ENCODE measurements around the gene TMEM14A. TPM values are rescaled to one million over a fixed set of nuclear protein-coding genes. Genes with fewer than 3 reads are reported as not detected.

TMEM14A gene
- total RNA-seq, 1 experiment from 2014 or later = 45.6 TPM

GRCh38 chr6:52727908-52728307 is 57.0 kb downstream of the TMEM14A start:
- H3K27me3 ChIP-seq (ENCODE audit: control insufficient read depth, insufficient read depth, low read length) = no peaks in the 10 kb centered on the region
- ChIA-PET POLR2A (no interaction called here), CTCF (no interaction called here)
- in situ Hi-C loops (cut with HindIII; ENCODE audit: low pct_unique_long_range_greater_than_20kb, low sequenced_read_pairs) = no loop called here
- TF ChIP-seq POLR2AphosphoS5 (IDR thresholded peaks at IDR 0.05; ENCODE audit: low read depth, low read length) = no peak
- no peak for TF ChIP-seq TCF7L2 (IDR thresholded peaks at IDR 0.05; ENCODE audit: low read depth, low read length)
- TF ChIP-seq, protein P1, sequence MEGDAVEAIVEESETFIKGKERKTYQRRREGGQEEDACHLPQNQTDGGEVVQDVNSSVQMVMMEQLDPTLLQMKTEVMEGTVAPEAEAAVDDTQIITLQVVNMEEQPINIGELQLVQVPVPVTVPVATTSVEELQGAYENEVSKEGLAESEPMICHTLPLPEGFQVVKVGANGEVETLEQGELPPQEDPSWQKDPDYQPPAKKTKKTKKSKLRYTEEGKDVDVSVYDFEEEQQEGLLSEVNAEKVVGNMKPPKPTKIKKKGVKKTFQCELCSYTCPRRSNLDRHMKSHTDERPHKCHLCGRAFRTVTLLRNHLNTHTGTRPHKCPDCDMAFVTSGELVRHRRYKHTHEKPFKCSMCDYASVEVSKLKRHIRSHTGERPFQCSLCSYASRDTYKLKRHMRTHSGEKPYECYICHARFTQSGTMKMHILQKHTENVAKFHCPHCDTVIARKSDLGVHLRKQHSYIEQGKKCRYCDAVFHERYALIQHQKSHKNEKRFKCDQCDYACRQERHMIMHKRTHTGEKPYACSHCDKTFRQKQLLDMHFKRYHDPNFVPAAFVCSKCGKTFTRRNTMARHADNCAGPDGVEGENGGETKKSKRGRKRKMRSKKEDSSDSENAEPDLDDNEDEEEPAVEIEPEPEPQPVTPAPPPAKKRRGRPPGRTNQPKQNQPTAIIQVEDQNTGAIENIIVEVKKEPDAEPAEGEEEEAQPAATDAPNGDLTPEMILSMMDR (IDR thresholded peaks at IDR 0.05) = no peak
- TF ChIP-seq, protein P2, sequence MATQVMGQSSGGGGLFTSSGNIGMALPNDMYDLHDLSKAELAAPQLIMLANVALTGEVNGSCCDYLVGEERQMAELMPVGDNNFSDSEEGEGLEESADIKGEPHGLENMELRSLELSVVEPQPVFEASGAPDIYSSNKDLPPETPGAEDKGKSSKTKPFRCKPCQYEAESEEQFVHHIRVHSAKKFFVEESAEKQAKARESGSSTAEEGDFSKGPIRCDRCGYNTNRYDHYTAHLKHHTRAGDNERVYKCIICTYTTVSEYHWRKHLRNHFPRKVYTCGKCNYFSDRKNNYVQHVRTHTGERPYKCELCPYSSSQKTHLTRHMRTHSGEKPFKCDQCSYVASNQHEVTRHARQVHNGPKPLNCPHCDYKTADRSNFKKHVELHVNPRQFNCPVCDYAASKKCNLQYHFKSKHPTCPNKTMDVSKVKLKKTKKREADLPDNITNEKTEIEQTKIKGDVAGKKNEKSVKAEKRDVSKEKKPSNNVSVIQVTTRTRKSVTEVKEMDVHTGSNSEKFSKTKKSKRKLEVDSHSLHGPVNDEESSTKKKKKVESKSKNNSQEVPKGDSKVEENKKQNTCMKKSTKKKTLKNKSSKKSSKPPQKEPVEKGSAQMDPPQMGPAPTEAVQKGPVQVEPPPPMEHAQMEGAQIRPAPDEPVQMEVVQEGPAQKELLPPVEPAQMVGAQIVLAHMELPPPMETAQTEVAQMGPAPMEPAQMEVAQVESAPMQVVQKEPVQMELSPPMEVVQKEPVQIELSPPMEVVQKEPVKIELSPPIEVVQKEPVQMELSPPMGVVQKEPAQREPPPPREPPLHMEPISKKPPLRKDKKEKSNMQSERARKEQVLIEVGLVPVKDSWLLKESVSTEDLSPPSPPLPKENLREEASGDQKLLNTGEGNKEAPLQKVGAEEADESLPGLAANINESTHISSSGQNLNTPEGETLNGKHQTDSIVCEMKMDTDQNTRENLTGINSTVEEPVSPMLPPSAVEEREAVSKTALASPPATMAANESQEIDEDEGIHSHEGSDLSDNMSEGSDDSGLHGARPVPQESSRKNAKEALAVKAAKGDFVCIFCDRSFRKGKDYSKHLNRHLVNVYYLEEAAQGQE (IDR thresholded peaks at IDR 0.05; ENCODE audit: insufficient read depth in 1 of 2, low read depth in 2 of 2, low read length in 1 of 2) = no peak
- no peak for TF ChIP-seq SIN3A (IDR thresholded peaks at IDR 0.05; ENCODE audit: borderline replicate concordance, insufficient read depth, low read depth, low read length)
- H3K36me3 ChIP-seq (ENCODE audit: control insufficient read depth, insufficient read depth, low read length) = no peaks in the 10 kb centered on the region
- intact Hi-C loops (cut with micrococcal nuclease; ENCODE audit: unreplicated experiment) = no loop called here
- no peak overlapping the region for H3K27ac ChIP-seq (ENCODE audit: low read length)
- H3K9me3 ChIP-seq (ENCODE audit: control insufficient read depth, insufficient read depth, low read depth, low read length) = no peaks in the 10 kb centered on the region
- DNase-seq (ENCODE audit: low read depth, low spot score) (no peak), ATAC-seq (no peak)
- no peaks in the 10 kb centered on the region for H3K4me1 ChIP-seq (ENCODE audit: control insufficient read depth, insufficient read depth, low read length)
- no peak overlapping the region for H3K4me3 ChIP-seq (ENCODE audit: low read depth in 2 of 2, low read length in 2 of 2)
- no TSS peak for BruUV-seq (replicated peaks)

DNA sequence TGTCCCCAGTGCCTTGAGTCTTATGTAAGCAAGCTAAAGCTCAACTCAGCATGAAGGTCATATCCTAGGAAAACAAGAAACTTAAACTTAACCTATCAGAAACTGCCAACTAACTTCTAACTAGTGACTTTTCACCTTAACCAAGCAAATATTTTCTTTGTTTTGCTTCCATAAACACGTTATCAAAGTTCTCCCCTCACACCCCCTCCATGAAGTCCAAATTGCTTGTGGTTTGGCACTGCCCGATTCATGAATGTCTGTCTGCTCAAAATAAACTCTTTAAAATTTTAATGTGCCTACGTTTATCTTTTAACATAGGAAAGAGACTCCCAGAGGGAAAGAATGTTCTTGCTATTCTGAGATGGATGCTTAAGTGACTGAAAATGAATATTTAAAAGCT is 57.5 kb downstream of the TMEM14A start:
- POLR2A ChIA-PET = no interaction called here
- TF ChIP-seq POLR2AphosphoS5 (IDR thresholded peaks at IDR 0.05; ENCODE audit: low read depth, low read length) = no peak
- no peak for TF ChIP-seq SIN3A (IDR thresholded peaks at IDR 0.05; ENCODE audit: borderline replicate concordance, insufficient read depth, low read depth, low read length)
- TF ChIP-seq, protein P1 (IDR thresholded peaks at IDR 0.05) = no peak
- TF ChIP-seq, protein P2 (IDR thresholded peaks at IDR 0.05; ENCODE audit: insufficient read depth in 1 of 2, low read depth in 2 of 2, low read length in 1 of 2) = no peak
- no peak for TF ChIP-seq TCF7L2 (IDR thresholded peaks at IDR 0.05; ENCODE audit: low read depth, low read length)
- intact Hi-C loops (cut with micrococcal nuclease; ENCODE audit: unreplicated experiment) (no loop called here), in situ Hi-C loops (cut with HindIII; ENCODE audit: low pct_unique_long_range_greater_than_20kb, low sequenced_read_pairs) (no loop called here)
- no TSS peak for BruUV-seq (replicated peaks)
- ATAC-seq (no peak), DNase-seq (ENCODE audit: low read depth, low spot score) (no peak)
- H3K27me3 ChIP-seq (ENCODE audit: control insufficient read depth, insufficient read depth, low read length) = no peaks in the 10 kb centered on the region
- no peak overlapping the region for H3K4me3 ChIP-seq (ENCODE audit: low read depth in 2 of 2, low read length in 2 of 2)
- no peaks in the 10 kb centered on the region for H3K36me3 ChIP-seq (ENCODE audit: control insufficient read depth, insufficient read depth, low read length)
- H3K4me1 ChIP-seq (ENCODE audit: control insufficient read depth, insufficient read depth, low read length) = no peaks in the 10 kb centered on the region
- H3K27ac ChIP-seq (ENCODE audit: low read length) = no peak overlapping the region
- no peaks in the 10 kb centered on the region for H3K9me3 ChIP-seq (ENCODE audit: control insufficient read depth, insufficient read depth, low read depth, low read length)
- CTCF ChIA-PET = no interaction called here
